Measurements from ENCODE around the gene ABHD12B. TPM values are rescaled to one million over a fixed set of nuclear protein-coding genes. Genes with fewer than 3 reads are reported as not detected.

Gene ABHD12B

Small RNA genes lying within 50 kb of the gene (small RNA-seq; reads per million reads assigned to genes)
- not detected for gene RF00593 (ENCODE audit: insufficient read depth)

All from neuronal stem cell (in vitro differentiated cells).